ENCODE measurements around the gene CXCR3.

- TF ChIP-seq CTCF (IDR thresholded peaks at IDR 0.05) (no peak), POLR2A (IDR thresholded peaks at IDR 0.05) (no peak), POLR2AphosphoS5 (IDR thresholded peaks at IDR 0.05) (no peak)
Measured at GRCh38 chrX:71619193-71619592, 882 bp upstream of the CXCR3 start.
